DND-41 (cell line): ENCODE data around the gene FADS2.

Experiments
- EZH2 ChIP-seq: IDR thresholded peaks from 3 replicates; pipeline ENCODE4 v1.6.1; 2012; ENCODE audit warnings: borderline replicate concordance, low read depth, mild to moderate bottlenecking, moderate library complexity, low read length, inconsistent platforms; ENCODE audit not compliant: severe bottlenecking
- TF ChIP-seq, protein P1 (sequence below): IDR thresholded peaks from 2 replicates; pipeline ENCODE4 v1.5.1; 2012; ENCODE audit warnings: borderline replicate concordance, low read length, moderate library complexity, mild to moderate bottlenecking; ENCODE audit not compliant: poor library complexity, severe bottlenecking; ENCODE audit errors: extremely low read depth

- TF ChIP-seq, protein P1, sequence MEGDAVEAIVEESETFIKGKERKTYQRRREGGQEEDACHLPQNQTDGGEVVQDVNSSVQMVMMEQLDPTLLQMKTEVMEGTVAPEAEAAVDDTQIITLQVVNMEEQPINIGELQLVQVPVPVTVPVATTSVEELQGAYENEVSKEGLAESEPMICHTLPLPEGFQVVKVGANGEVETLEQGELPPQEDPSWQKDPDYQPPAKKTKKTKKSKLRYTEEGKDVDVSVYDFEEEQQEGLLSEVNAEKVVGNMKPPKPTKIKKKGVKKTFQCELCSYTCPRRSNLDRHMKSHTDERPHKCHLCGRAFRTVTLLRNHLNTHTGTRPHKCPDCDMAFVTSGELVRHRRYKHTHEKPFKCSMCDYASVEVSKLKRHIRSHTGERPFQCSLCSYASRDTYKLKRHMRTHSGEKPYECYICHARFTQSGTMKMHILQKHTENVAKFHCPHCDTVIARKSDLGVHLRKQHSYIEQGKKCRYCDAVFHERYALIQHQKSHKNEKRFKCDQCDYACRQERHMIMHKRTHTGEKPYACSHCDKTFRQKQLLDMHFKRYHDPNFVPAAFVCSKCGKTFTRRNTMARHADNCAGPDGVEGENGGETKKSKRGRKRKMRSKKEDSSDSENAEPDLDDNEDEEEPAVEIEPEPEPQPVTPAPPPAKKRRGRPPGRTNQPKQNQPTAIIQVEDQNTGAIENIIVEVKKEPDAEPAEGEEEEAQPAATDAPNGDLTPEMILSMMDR = no peak
- no peak for TF ChIP-seq EZH2
Measured at GRCh38 chr11:61803889-61804647, 24.0 kb upstream of the FADS2 start.
